AG04450 (cell line): ENCODE data around the gene ITPK1. TPM values are rescaled to one million over a fixed set of nuclear protein-coding genes. Genes with fewer than 3 reads are reported as not detected.

ENCODE experiments used
- CTCF ChIA-PET: fragments of 300-600, 350-600 bp; formaldehyde crosslinking; extraction: SDS; loops from one replicate; lab custom pipeline; 2022; ENCODE audit warnings: antibody characterized with exemption, inconsistent platforms; lab: Charles Lee
- POLR2A ChIA-PET: fragments of 350-600 bp; formaldehyde crosslinking; extraction: SDS; loops from one replicate; lab custom pipeline; 2021; ENCODE audit warnings: antibody characterized with exemption, inconsistent platforms; lab: Yijun Ruan, JAX
- DNase-seq: peaks from one replicate; pipeline ENCODE4 v3.0.0-alpha.2; 2011; ENCODE audit warnings: low read depth, low spot score
- H3K27ac ChIP-seq: one replicate; pipeline ENCODE4 v1.5.1; 2012; ENCODE audit warnings: low read depth, low read length, control low read depth
- H3K27me3 ChIP-seq: one replicate; pipeline ENCODE4 v1.6.0; 2012; ENCODE audit warnings: low read length; ENCODE audit not compliant: control insufficient read depth, insufficient read depth
- H3K4me3 ChIP-seq: 2 replicates; pipeline ENCODE4 v1.5.1; 2011; ENCODE audit warnings: mild to moderate bottlenecking, low read depth, low read length, control low read depth
- H3K9me3 ChIP-seq: 2 replicates; pipeline ENCODE4 v1.5.1; 2012; ENCODE audit warnings: low read length; ENCODE audit not compliant: control insufficient read depth, insufficient read depth
- CTCF ChIP-seq: IDR thresholded peaks from 2 replicates; pipeline ENCODE4 v1.5.1; 2011; ENCODE audit warnings: low read depth, low read length, control low read depth, inconsistent platforms
- polyA plus RNA-seq: library from polyadenylated mRNA; depleted of rRNA; stranded (reverse); fragments of >200 nt; gene quantifications from 2 replicates; pipeline ENCODE4 v1.2.3, GENCODE V29; 2011

Gene ITPK1
- polyA plus RNA-seq, 1 experiment = 13.6 TPM

- Histone ChIP-seq H3K4me3 (no peak overlapping the region), H3K27ac (no peak overlapping the region), H3K9me3 (no peaks in the 10 kb centered on the region; the same call in 1 of the 2 replicates), H3K27me3 (no peaks in the 10 kb centered on the region)
- POLR2A ChIA-PET = no interaction called here
- DNase-seq = no peak
- CTCF ChIA-PET = interaction anchor here (0.7 kb wide), 1 partner anchor 103 kb away, joined by 3 read pairs; no protein-coding TSS in a partner anchor
- TF ChIP-seq CTCF = no peak
These were observed 106.1 kb downstream of the ITPK1 start for GRCh38 chr14:93009471-93010129.

GRCh38 chr14:93008381-93008780 lies 107.3 kb downstream of the ITPK1 start:
- no peak overlapping the region for H3K4me3 ChIP-seq
- ChIA-PET POLR2A (no interaction called here), CTCF (no interaction called here)
- H3K9me3 ChIP-seq = no peaks in the 10 kb centered on the region; the same call in 1 of the 2 replicates
- no peak for DNase-seq
- TF ChIP-seq CTCF = no peak
- no peak overlapping the region for H3K27ac ChIP-seq
- H3K27me3 ChIP-seq = no peaks in the 10 kb centered on the region

GRCh38 chr14:93007225-93007997 lies 108.3 kb downstream of the ITPK1 start:
- no peak for DNase-seq
- no peaks in the 10 kb centered on the region; the same call in 1 of the 2 replicates for H3K9me3 ChIP-seq
- no peak for TF ChIP-seq CTCF
- no peaks in the 10 kb centered on the region for H3K27me3 ChIP-seq
- no peak overlapping the region for H3K4me3 ChIP-seq
- ChIA-PET CTCF (no interaction called here), POLR2A (no interaction called here)
- H3K27ac ChIP-seq = no peak overlapping the region

- POLR2A ChIA-PET = interaction anchor here (0.6 kb wide), 1 partner anchor 16 kb away, joined by 5 read pairs; no protein-coding TSS in a partner anchor
These were observed 109.1 kb downstream of the ITPK1 start for GRCh38 chr14:93006567-93007051.

More at GRCh38 chr14:93006567-93007051, 109.1 kb downstream of the ITPK1 start:
- Histone ChIP-seq H3K27ac (no peak overlapping the region), H3K9me3 (no peaks in the 10 kb centered on the region), H3K27me3 (no peaks in the 10 kb centered on the region), H3K4me3 (no peak overlapping the region)
- DNase-seq = no peak
- CTCF ChIA-PET = interaction anchor here (0.6 kb wide), 1 partner anchor 107 kb away, joined by 4 read pairs; no protein-coding TSS in a partner anchor
- TF ChIP-seq CTCF = no peak
